ENCODE data around the gene TCL1B.

The TCL1B gene

GRCh38 chr14:95666450-95666849 lies 19.8 kb upstream of the TCL1B start:
- in situ Hi-C loops (cut with MboI; ENCODE audit: low sequenced_read_pairs, unreplicated experiment), result no loop called here
- no peak for DNase-seq (ENCODE audit: low spot score)

GRCh38 chr14:95667249-95667693 lies 19.0 kb upstream of the TCL1B start:
- TF ChIP-seq CTCF (IDR thresholded peaks at IDR 0.05; ENCODE audit: borderline replicate concordance, control extremely low read depth, extremely low read depth, insufficient read depth, missing control alignments), result no peak
- no peak for DNase-seq (ENCODE audit: low spot score)
- in situ Hi-C loops (cut with MboI; ENCODE audit: low sequenced_read_pairs, unreplicated experiment), result no loop called here

More at GRCh38 chr14:95666450-95666849, 19.8 kb upstream of the TCL1B start:
- no peak for TF ChIP-seq CTCF (IDR thresholded peaks at IDR 0.05; ENCODE audit: borderline replicate concordance, control extremely low read depth, extremely low read depth, insufficient read depth, missing control alignments)

GRCh38 chr14:95668235-95668772 lies 17.9 kb upstream of the TCL1B start:
- no peak for DNase-seq (ENCODE audit: low spot score)
- no peak for TF ChIP-seq CTCF (IDR thresholded peaks at IDR 0.05; ENCODE audit: borderline replicate concordance, control extremely low read depth, extremely low read depth, insufficient read depth, missing control alignments)
- in situ Hi-C loops (cut with MboI; ENCODE audit: low sequenced_read_pairs, unreplicated experiment), result no loop called here

- TF ChIP-seq CTCF (IDR thresholded peaks at IDR 0.05; ENCODE audit: borderline replicate concordance, control extremely low read depth, extremely low read depth, insufficient read depth, missing control alignments), result no peak
- in situ Hi-C loops (cut with MboI; ENCODE audit: low sequenced_read_pairs, unreplicated experiment), result loop anchor here (10.0 kb wide), 1 partner anchor 110 kb away; no protein-coding TSS in a partner anchor
- DNase-seq (ENCODE audit: low spot score), result no peak
Measured at GRCh38 chr14:95674613-95675012, 11.6 kb upstream of the TCL1B start.

GRCh38 chr14:95675486-95675885 lies 10.7 kb upstream of the TCL1B start:
- in situ Hi-C loops (cut with MboI; ENCODE audit: low sequenced_read_pairs, unreplicated experiment), result loop anchor here (10.0 kb wide), 1 partner anchor 111 kb away; no protein-coding TSS in a partner anchor
- DNase-seq (ENCODE audit: low spot score), result no peak
- TF ChIP-seq CTCF (IDR thresholded peaks at IDR 0.05; ENCODE audit: borderline replicate concordance, control extremely low read depth, extremely low read depth, insufficient read depth, missing control alignments), result no peak

- no peak for DNase-seq (ENCODE audit: low spot score)
- TF ChIP-seq CTCF (IDR thresholded peaks at IDR 0.05; ENCODE audit: borderline replicate concordance, control extremely low read depth, extremely low read depth, insufficient read depth, missing control alignments), result no peak
- in situ Hi-C loops (cut with MboI; ENCODE audit: low sequenced_read_pairs, unreplicated experiment), result loop anchor here (10.0 kb wide), 1 partner anchor 113 kb away; no protein-coding TSS in a partner anchor
Measured at GRCh38 chr14:95677179-95677835, 8.9 kb upstream of the TCL1B start.
